Mesenteric fat pad (tissue), 1 donor: ENCODE data around the gene TMEM150B. TPM values are rescaled to one million over a fixed set of nuclear protein-coding genes. Genes with fewer than 3 reads are reported as not detected.

Experiments
- DNase-seq: peaks from one replicate; pipeline ENCODE4 v3.0.0-alpha.2; 2020; ENCODE audit warnings: low spot score
- total RNA-seq: library from RNA; stranded (reverse); fragmentation: NEBNext Ultra II Directional; extraction: Animal tissue kit (Norgen Biotek cat#: 25700); gene quantifications from one replicate; pipeline ENCODE4 v1.2.1, GENCODE V29; 2021
- donor health status: DM: yes; HTN: yes; CAD: no.

Gene TMEM150B
- total RNA-seq, 1 donor from 2014 or later = 7.1 TPM

- no peak for DNase-seq
These were observed 16.9 kb downstream of the TMEM150B start for GRCh38 chr19:55308281-55308680.

DNA sequence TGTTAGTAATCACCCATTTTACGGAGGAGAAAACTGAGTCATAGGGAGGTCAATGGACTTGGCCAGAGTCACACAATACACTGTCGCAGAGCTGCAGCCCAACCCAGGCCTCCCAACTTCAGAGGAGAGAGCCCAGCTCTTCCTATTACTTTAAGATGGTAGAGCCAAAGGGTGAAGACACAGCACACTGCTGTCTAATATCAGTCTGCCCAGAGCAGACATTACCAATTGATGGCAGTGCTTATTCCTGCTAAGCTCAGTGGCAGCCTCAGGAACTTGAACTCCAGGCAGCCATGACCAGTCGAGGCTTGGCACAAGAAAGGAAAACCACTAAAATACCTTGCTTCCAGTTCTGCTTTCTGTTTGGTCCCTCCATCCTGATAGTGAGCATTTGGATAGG is 18.4 kb downstream of the TMEM150B start:
- no peak for DNase-seq

GRCh38 chr19:55305983-55306562 is 19.1 kb downstream of the TMEM150B start:
- DNase-seq = no peak

GRCh38 chr19:55305491-55305890 is 19.6 kb downstream of the TMEM150B start:
- DNase-seq = no peak

DNA sequence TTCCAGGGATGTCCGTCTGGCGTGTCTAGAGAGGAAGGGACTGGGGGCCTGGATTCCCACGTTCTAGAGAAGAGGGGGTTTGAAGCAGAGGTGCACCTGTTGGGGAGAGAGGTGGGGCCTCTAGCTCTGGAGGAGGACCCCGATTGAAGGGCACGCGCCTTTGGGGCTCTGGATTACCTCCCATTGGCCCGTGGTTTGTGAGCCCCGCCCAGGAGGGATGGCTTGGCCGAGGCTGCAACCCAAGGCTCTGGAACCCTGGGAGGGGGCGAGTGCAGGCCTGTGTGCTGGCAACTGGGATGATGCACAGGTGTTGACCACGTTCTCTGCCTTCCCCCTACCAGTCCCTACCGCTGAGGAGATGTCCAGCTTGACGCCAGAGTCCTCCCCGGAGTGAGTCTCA is 20.2 kb downstream of the TMEM150B start:
- no peak for DNase-seq

GRCh38 chr19:55304279-55304978 is 20.7 kb downstream of the TMEM150B start:
- DNase-seq = no peak

- no peak for DNase-seq
These were observed 21.7 kb downstream of the TMEM150B start for GRCh38 chr19:55303477-55303876.

GRCh38 chr19:55302318-55302703 is 22.8 kb downstream of the TMEM150B start:
- no peak for DNase-seq

DNA sequence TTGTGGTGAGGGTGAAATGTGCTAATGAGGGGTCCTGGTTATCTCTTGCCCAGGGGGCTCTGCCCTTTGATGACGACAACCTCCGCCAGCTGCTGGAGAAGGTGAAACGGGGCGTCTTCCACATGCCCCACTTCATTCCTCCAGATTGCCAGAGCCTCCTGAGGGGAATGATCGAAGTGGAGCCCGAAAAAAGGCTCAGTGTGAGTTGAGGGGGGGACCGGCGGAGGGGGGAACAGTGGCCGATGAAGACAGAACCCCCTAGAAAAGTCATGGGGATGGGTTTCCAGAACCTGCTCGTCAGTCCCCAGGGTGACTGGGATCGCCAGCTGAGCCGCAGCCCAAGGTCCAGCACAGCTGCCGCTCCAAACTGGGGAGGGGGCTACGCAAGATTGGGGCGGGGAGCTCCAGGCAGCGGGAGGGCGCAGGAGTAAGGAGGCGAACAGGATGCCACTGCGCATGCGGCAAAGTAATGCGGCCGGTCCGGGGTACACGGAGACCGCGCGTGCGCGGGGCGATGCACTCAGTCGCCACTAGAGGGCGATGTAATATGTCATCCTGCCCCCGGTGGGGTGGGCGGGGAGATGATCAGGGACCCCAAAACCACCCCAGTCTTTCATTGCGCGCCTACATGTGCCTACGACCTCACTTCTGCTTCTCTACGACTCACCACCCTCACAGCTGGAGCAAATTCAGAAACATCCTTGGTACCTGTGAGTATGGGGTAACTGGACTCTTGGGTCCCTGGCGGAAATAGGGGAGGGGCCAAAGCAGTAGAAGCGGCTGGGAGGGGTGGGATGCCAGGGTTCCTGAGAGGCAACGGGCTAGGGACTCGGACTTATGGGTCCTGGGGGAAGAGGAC is 23.5 kb downstream of the TMEM150B start:
- DNase-seq = peak; percentile 98

GRCh38 chr19:55300886-55301458 is 24.2 kb downstream of the TMEM150B start:
- DNase-seq = no peak

DNA sequence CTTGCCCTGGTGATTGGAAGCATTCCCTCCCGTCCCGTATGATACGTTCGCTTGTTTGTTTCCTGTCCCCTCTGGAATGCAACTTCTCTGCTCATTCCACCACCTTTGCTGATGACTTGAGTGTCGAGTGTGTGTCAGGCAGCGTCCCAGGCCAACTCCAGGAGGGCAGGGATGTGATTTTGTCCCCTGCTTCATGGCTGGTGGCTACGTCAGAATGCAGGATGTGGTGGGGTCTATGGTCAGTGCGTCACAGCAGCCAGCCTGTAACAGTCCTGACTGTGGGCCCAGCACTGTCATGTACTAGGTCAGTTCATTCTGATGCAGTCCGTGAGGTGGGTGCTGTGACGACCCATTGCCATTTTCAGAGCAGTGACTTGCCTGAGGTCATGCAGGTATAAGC is 25.1 kb downstream of the TMEM150B start:
- DNase-seq = no peak

GRCh38 chr19:55297267-55297666 is 27.9 kb downstream of the TMEM150B start:
- DNase-seq = no peak

- no peak for DNase-seq
These were observed 35.9 kb downstream of the TMEM150B start for GRCh38 chr19:55289117-55289796.

GRCh38 chr19:55287361-55288079 is 37.6 kb downstream of the TMEM150B start:
- no peak for DNase-seq

GRCh38 chr19:55285229-55285890 is 39.8 kb downstream of the TMEM150B start:
- DNase-seq = no peak

DNA sequence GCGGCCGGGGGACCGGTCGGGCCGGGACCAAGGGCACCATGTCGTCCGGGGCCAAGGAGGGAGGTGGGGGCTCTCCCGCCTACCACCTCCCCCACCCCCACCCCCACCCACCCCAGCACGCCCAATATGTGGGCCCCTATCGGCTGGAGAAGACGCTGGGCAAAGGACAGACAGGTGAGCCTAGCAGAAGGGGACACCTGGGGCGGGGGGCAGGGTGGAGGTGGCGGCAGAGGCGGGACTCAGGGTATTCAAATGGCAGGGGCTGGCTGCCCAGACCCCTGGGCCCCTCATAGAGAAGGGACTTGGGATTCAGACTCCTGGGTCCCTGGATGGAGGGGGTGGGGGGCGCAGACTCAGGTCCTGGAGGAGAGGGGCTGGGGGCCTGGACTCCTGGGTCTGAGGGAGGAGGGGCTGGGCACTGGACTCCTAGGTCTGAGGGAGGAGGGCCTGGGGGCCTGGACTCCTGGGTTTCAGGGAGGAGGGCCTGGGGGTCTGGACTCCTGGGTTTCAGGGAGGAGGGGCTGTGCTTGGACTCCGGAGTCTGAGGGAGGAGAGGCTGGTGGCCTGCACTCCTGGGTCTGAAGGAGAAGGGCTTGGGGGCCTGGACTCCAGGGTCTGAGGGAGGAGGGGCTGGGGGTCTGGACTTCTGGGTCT is 40.6 kb downstream of the TMEM150B start:
- no peak for DNase-seq

DNA sequence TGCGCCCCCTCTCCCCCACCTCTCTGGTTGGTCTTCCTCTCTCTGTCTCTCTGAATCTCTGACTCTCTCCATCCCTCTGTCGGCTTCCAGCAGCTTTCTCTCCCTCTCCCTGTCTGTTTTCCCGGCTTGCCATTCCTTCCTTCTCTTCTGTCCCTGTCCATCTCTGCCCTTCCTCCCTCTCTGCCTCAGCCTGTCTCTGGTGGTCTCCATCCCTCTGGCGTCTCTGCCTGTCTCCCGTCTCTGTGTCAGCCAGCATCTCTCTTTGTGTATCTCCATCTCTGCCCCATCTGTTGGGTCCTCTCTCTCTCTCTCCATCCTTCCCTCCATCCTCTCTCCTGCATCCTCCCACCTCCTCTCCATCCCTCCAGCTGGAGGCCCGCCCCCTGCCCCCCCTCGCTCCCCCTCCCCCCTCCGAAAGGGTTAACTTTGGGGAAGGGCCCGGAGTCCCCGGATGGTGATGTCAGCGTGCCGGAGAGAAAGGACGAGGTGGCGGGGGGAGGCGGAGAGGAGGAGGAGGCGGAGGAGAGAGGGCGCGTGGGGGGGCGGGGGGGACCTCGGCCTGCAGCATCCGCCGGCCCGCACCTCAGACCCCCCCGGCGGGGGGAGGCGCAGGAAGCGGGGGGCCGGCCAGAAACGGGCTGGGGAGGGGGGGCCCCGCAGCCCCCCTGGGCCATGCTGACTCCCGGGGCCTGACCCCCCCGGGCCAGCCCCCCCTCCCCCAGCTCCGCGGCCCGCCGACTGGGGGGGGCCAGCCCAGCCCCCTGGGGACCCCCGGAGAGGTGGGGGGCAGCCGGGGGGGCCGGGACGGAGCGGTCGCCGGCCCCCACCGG is 41.4 kb downstream of the TMEM150B start, which contains the start of gene BRSK1:
BRSK1 (plus strand) TSS at position 450 of the 830 bp plus-strand sequence. CDS start 446 bp downstream, outside the sequence.
- no peak for DNase-seq
